OCI-M1 (cell line): ENCODE data around the gene TOM1.

ENCODE experiments used
- DNase-seq: peaks from one replicate; lab custom pipeline; 2025; lab: John Stamatoyannopoulos, UW

Gene TOM1

GRCh38 chr22:35324067-35324466 is 24.4 kb downstream of the TOM1 start:
- no peak for DNase-seq

- DNase-seq = no peak
These were observed 25.1 kb downstream of the TOM1 start for GRCh38 chr22:35324762-35325161.

- DNase-seq = no peak
These were observed 25.5 kb downstream of the TOM1 start for GRCh38 chr22:35325209-35325608.

DNA sequence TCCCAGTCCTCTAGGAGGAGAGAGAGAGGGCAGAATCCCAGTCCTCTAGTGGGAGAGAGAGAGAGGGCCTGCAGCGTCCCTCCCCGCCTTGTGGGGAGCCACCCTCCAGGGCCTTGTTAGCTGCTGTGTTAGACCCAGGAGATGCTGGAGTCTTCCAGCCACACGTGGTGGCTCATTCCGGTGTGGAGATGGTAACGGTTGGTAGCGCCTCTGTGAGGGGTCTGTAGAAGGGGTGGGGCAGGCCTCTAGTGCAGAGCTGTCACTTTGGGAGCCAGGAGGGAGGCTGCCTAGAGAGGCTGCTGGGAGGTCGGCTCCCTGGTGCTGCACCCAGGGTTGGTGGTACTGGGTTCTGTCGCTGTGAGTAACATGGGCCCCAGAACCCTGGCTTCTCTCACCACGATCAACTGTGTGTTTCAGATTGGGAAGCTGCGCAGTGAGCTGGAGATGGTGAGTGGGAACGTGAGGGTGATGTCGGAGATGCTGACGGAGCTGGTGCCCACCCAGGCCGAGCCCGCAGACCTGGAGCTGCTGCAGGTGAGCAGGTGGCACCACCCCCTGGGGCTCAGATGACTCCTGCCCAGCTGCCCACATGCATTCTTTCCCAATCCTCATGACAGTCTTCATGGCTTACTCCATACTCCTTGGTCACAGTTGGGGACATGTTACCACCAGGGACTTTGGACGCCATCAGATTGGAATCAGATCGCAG is 27.3 kb downstream of the TOM1 start:
- DNase-seq = no peak

- no peak for DNase-seq
These were observed 28.2 kb downstream of the TOM1 start for GRCh38 chr22:35327690-35328471.

DNA sequence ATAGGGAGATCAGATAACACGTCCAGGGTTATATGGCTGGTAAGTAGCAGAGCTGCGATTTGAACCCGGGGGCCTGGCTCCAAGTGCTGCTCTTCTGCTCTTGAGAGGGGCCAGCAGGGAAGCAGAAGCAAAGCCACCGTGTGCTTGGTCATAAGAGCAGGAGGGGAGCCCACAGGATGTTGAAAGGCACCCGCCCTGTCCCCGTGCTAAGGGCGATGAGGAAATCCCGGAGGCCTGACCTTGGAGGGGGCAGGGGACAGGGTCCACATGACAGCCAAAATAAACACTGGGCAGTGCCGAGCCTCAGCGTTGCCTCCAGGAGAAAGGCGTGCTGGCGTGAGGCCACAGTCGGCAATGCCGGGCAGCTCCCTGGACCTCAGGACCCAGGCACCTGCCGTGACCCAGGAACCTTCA is 28.8 kb downstream of the TOM1 start:
- no peak for DNase-seq

- no peak for DNase-seq
These were observed 29.6 kb downstream of the TOM1 start for GRCh38 chr22:35329114-35329847.

DNA sequence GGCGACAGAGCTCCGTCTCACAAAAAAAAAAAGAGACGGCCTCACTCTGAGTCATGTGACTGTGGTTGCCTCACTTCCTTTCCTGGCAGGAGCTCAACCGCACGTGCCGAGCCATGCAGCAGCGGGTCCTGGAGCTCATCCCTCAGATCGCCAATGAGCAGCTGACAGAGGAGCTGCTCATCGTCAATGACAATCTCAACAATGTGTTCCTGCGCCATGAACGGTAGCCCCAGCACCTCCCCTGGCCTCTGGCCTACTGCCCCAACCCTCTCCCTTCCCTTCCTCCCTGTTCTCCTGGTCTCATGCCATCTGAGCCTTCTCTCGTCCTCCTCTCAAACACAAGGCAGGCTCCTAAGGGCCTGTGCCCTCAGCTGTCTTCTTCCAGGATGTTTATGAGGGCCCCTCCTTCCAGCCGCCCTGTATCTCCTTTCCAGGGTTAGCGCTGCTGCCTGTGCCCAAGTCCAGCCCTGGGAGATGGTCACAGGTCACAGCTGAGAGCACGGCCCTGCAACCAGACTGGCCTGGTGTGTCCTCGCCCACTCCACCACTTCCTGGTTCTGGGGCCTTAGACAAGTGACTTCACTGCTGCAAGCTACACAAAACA is 30.7 kb downstream of the TOM1 start:
- no peak for DNase-seq

DNA sequence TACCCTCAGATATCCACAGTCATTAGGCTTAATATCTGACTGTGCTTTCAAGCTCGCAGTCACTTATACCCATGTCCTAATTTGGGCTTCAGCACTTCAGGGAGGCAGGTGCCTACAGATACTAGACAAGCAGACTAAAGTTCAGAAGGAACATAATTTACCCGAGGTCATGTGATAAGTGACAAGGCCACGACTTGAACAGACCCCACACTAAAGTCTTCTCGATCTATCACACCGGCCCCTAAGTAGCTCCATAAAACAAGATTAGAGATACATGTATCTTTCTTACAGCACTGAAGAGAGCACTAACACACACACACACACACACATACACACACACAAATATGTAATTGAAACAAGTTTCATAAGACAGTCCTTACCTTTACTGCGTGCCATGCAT is 32.6 kb downstream of the TOM1 start:
- DNase-seq = no peak

GRCh38 chr22:35333220-35333619 is 33.5 kb downstream of the TOM1 start:
- DNase-seq = no peak

DNA sequence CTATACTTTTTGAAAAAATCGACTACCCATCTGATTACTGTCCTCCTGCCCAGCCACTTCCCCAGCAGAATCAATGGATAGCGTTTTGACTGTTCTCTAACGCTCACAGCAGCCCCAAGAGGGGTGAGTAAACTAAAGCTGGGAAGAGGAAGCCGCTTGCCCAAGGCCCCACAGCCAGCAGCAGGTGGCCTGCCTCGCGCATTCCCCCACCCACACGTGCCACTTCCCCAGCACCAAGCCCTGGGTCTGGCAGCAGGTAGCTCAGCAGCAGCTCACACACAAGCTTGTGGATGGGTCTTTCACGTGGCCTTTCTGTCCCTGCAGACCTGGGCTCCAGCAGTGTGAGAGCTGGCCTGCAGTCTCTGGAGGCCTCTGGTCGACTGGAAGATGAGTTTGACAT is 34.3 kb downstream of the TOM1 start:
- DNase-seq = no peak

DNA sequence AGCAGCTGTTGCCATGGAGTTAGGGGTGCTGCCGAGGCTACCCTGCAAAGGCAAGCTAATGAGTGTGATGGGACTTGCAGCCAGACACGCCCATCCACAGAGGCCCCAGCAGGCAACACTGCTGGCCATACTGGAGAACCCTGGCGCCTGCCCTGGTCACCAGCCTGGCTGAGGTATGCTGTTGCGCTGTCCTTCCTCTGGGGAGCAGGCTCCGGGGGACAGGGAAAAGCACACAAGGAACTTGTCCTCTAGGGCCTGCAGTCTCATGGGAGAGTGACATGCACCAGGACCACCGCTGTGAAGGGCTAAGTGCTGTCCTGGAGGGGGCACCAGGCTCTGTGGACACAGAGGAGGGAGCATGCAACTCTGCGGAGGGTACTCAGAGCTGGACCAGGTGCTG is 35.8 kb downstream of the TOM1 start:
- no peak for DNase-seq

DNA sequence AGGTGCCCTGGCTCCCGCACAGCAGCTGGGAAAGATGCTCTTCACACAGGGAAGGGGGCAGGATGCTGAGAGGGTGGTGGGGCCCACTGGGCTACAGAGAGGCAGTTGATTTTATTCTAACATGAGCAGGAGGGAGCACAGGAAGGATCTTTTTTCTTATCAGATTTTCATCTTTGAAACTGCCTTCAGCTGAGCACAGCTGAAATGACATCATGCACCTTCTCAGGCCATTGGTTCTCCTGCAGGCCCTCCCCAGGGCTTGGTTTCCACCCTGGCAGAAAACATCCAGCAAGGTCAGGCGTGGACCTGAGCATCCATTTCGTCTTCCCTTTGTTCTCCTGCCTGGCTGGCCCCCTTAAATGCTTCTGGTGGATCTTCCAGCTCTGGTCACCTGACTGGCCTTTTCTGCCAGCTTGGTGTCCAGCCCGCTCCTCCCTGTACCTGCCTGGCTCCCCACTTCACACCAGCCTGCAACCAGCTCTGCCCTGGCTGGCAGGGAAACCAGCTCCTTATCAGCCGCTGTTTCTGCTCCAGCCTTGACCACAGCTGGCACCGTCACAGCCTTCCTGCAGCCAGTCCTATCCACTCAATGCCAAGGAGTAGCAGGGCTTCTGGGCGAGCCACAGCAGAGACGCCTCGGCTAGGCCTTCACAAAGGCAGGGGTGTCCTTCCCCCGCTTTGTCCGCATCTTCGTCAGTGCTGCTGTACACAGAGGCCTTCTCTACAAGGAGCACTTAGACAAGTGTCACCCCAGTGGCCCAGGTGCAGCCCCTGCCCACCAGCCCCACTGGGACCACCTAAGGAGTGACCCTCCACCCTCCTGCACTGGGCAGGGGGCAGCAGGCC is 36.5 kb downstream of the TOM1 start:
- peak; percentile 7 for DNase-seq

DNA sequence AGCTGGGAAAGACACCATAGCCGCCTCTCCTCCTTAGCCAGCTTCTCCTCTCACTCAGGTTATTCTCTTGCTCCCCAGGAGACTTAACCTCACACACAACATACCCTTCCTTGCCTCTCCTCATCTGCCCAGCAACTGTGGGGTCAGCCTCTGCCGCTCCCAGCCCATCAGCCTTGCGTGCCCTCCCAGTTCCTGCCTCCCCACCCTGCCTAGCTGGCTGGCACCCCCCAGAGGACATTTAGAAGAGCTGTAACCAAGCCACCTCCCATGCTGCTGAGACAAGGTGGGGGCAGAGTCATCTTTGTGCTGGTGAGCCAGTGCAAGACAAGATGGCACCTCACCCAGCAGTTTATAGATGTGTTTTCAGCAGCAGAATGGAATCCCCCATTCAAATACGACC is 38.2 kb downstream of the TOM1 start:
- DNase-seq = no peak

GRCh38 chr22:35341090-35341874 is 41.6 kb downstream of the TOM1 start:
- DNase-seq = no peak

DNA sequence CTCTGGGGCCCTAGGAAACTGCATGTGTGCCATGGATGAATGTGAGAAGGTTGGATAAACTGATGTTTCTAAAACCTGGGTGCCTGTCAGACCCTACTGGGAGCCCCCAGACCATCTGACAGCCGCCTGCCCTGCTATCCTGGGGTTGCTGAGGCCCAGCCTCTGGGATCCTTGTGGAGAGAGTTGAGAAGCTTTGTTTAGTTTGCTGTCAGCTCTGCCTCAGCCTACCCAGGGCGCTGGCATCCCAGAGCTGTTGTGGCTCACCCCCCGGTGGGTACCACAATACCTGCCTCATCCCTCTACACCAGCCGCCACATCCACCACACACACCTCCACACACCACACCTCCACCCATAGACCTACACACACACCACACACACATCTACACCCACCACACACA is 42.7 kb downstream of the TOM1 start:
- no peak for DNase-seq

- DNase-seq = no peak
These were observed 44.2 kb downstream of the TOM1 start for GRCh38 chr22:35343664-35344550.

GRCh38 chr22:35344956-35345690 is 45.4 kb downstream of the TOM1 start:
- no peak for DNase-seq
